AG04450 (cell line): ENCODE data around the gene ZSWIM1. TPM values are rescaled to one million over a fixed set of nuclear protein-coding genes. Genes with fewer than 3 reads are reported as not detected.

Source experiments
- CTCF ChIA-PET: fragments of 300-600, 350-600 bp; formaldehyde crosslinking; extraction: SDS; loops from one replicate; lab custom pipeline; 2022; ENCODE audit warnings: antibody characterized with exemption, inconsistent platforms; lab: Charles Lee
- POLR2A ChIA-PET: fragments of 350-600 bp; formaldehyde crosslinking; extraction: SDS; loops from one replicate; lab custom pipeline; 2021; ENCODE audit warnings: antibody characterized with exemption, inconsistent platforms; lab: Yijun Ruan, JAX
- DNase-seq: peaks from one replicate; pipeline ENCODE4 v3.0.0-alpha.2; 2011; ENCODE audit warnings: low read depth, low spot score
- H3K27ac ChIP-seq: one replicate; pipeline ENCODE4 v1.5.1; 2012; ENCODE audit warnings: low read depth, low read length, control low read depth
- H3K27me3 ChIP-seq: one replicate; pipeline ENCODE4 v1.6.0; 2012; ENCODE audit warnings: low read length; ENCODE audit not compliant: control insufficient read depth, insufficient read depth
- H3K4me3 ChIP-seq: 2 replicates; pipeline ENCODE4 v1.5.1; 2011; ENCODE audit warnings: mild to moderate bottlenecking, low read depth, low read length, control low read depth
- H3K9me3 ChIP-seq: 2 replicates; pipeline ENCODE4 v1.5.1; 2012; ENCODE audit warnings: low read length; ENCODE audit not compliant: control insufficient read depth, insufficient read depth
- CTCF ChIP-seq: IDR thresholded peaks from 2 replicates; pipeline ENCODE4 v1.5.1; 2011; ENCODE audit warnings: low read depth, low read length, control low read depth, inconsistent platforms
- polyA plus RNA-seq: library from polyadenylated mRNA; depleted of rRNA; stranded (reverse); fragments of >200 nt; gene quantifications from 2 replicates; pipeline ENCODE4 v1.2.3, GENCODE V29; 2011

Gene ZSWIM1
- polyA plus RNA-seq, 1 experiment = 5.3 TPM

DNA sequence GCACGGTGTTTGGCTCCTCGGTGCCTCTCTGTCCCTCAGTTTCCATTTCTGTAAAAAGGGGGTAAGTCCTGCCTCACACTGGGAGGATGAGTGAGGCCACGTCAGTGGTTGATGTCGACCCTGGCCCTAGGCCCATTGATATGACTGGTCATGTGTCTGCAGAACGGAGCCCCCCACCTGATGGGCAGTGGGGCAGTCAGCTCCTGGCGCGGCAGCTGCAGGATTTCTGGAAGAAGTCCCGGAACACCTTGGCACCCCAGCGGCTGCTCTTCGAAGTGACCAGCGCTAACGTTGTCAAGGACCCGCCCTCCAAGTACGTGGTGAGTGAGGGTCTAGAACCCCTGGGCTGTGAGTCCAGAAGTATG lies 46.2 kb upstream of the ZSWIM1 start:
- Histone ChIP-seq H3K27me3 (no peaks in the 10 kb centered on the region), H3K9me3 (no peaks in the 10 kb centered on the region; the same call in 1 of the 2 replicates), H3K27ac (peak overlapping the region; percentile 0), H3K4me3 (peak overlapping the region; percentile 83)
- TF ChIP-seq CTCF = no peak
- DNase-seq = no peak
- POLR2A ChIA-PET = interaction anchor here (1.5 kb wide), 1 partner anchor 100 kb away, joined by 4 read pairs; no protein-coding TSS in a partner anchor
- CTCF ChIA-PET = interaction anchor here (0.9 to 3.2 kb wide), 2 partner anchors 10 to 36 kb away, joined by 3 to 14 read pairs; no protein-coding TSS in a partner anchor

GRCh38 chr20:45835329-45835765 lies 45.7 kb upstream of the ZSWIM1 start:
- ChIA-PET POLR2A (no interaction called here), CTCF (no interaction called here)
- Histone ChIP-seq H3K4me3 (peak overlapping the region; percentile 83; the same call in 1 of the 2 replicates), H3K27ac (no peak overlapping the region), H3K27me3 (no peaks in the 10 kb centered on the region), H3K9me3 (no peaks in the 10 kb centered on the region; the same call in 1 of the 2 replicates)
- DNase-seq = no peak
- no peak for TF ChIP-seq CTCF

DNA sequence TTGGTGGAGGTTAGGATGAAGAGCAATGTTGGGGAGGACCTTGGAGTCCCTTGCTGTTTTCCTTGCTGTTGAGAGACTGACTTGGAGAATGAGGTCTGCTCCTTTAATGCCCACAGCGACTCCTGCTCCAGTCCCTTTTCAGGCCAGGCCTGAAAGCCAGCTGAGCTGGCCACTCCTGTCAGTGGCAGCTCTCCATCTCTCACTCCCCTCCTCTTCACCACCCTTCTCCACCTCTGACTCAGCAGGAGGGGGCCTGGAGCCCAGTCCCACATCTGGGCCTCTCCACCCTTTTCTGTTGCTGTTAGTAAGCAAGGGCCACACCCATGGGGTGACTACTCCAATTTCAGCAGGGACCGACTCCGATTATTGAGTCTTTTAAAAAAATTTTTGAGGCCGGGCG lies 45.2 kb upstream of the ZSWIM1 start:
- DNase-seq = no peak
- no peak for TF ChIP-seq CTCF
- ChIA-PET CTCF (no interaction called here), POLR2A (no interaction called here)
- no peaks in the 10 kb centered on the region; the same call in 1 of the 2 replicates for H3K9me3 ChIP-seq
- peak overlapping the region; percentile 1 for H3K27ac ChIP-seq
- H3K27me3 ChIP-seq = no peaks in the 10 kb centered on the region
- peak overlapping the region; percentile 27; the same call in 1 of the 2 replicates for H3K4me3 ChIP-seq

DNA sequence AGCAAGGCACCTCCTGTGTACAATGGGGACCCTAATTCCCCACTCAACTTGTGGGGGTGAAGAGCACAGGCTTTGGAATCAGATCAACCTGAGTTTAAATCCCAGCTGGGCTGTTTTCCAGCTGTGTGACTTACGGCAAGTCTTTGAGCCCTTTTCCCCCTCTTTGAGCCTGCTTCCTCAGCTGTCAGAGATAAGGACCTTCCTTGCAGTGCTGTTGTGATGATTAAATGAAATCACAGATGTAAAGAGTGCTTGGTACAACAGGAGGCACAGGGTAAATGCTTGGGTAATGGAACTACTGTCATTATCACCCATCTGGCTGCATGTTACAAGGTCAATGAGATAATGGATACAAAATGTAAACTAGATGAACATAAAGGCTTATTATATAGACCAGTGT lies 44.2 kb upstream of the ZSWIM1 start:
- Histone ChIP-seq H3K9me3 (no peaks in the 10 kb centered on the region; the same call in 1 of the 2 replicates), H3K4me3 (no peak overlapping the region), H3K27ac (no peak overlapping the region), H3K27me3 (no peaks in the 10 kb centered on the region)
- ChIA-PET CTCF (no interaction called here), POLR2A (no interaction called here)
- TF ChIP-seq CTCF = no peak
- DNase-seq = no peak

DNA sequence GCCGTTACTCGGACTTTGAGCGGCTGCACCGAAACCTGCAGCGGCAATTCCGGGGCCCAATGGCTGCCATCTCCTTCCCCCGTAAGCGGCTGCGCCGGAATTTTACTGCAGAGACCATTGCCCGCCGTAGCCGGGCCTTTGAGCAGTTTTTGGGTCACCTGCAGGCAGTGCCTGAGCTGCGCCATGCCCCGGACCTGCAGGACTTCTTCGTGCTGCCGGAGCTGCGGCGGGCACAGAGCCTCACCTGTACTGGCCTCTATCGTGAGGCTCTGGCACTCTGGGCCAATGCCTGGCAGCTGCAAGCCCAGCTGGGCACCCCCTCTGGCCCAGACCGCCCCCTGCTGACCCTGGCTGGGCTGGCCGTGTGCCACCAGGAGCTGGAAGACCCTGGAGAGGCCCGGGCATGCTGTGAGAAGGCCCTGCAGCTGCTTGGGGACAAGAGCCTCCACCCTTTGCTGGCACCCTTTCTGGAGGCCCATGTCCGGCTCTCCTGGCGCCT lies 40.3 kb upstream of the ZSWIM1 start:
- ChIA-PET POLR2A (interaction anchor here (1.5 kb wide), 1 partner anchor 16 kb away, joined by 4 read pairs; no protein-coding TSS in a partner anchor), CTCF (interaction anchor here (1.7 kb wide), 1 partner anchor 17 kb away, joined by 3 read pairs; no protein-coding TSS in a partner anchor)
- no peak for DNase-seq
- TF ChIP-seq CTCF = no peak
- no peaks in the 10 kb centered on the region for H3K9me3 ChIP-seq
- H3K27ac ChIP-seq = no peak overlapping the region
- H3K27me3 ChIP-seq = no peaks in the 10 kb centered on the region
- no peak overlapping the region for H3K4me3 ChIP-seq
